Measurements from ENCODE around the gene DYSF.

Gene DYSF

DNA sequence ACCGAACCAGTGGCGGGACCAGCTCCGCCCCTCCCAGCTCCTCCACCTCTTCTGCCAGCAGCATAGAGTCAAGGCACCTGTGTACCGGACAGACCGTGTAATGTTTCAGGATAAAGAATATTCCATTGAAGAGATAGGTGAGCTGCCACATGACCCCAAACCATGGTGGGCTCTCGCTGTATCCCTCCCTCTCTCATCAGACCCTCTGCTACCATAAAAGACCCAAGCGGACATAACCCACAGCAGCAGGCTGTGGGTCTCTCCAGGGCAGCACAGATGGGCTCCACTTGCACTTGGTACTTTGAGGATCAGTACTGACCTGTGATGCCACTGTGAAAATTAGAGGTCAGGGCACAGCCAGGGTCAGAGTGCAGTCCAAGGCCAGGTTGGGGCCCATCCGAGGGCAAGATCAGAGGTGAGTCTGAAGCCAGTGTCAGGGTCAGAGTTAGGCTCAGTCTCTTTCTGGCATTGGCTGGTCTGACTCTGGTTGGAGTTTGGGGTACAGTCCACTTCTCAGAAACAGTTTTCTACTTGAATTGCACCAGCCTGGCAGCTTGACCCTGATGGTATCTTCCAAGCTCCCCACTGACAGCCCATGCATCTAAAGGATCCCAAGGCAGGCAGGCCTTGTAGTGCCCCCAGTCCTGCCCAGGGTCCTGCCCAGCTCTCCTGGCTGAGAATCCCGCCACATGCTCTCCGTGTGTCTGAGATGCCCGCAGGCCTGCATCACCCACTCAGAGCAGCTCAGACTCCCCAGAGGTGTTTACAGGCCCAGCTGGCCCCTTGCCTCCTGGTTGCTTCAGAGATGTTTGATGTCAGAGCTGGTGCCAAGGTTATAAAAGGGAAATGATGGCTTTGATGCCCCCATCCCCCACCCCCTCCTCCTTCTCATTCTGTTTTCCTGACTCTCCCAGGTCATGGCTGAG, 212.1 kb downstream of the DYSF start:
- DNase-seq: no peak

DNA sequence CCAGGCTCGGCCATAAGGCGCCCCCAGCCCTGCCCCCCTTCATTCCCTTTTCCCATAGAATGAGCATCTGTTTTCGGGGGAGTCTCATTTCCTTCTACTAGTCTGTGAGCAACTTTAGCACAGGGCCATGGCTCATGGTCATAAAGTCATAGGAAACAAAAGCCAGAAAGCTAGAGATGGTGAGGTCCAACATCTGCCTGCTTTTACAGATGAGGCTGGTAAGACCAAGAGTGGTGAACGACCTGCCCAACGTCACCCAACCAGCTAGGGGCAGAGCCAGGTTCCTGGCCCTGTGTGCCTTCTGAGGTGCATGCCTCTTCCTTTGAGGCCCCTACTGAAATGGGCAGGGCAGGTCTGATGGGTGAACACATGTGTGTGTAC, 212.7 kb downstream of the DYSF start:
- no peak for DNase-seq

DNA sequence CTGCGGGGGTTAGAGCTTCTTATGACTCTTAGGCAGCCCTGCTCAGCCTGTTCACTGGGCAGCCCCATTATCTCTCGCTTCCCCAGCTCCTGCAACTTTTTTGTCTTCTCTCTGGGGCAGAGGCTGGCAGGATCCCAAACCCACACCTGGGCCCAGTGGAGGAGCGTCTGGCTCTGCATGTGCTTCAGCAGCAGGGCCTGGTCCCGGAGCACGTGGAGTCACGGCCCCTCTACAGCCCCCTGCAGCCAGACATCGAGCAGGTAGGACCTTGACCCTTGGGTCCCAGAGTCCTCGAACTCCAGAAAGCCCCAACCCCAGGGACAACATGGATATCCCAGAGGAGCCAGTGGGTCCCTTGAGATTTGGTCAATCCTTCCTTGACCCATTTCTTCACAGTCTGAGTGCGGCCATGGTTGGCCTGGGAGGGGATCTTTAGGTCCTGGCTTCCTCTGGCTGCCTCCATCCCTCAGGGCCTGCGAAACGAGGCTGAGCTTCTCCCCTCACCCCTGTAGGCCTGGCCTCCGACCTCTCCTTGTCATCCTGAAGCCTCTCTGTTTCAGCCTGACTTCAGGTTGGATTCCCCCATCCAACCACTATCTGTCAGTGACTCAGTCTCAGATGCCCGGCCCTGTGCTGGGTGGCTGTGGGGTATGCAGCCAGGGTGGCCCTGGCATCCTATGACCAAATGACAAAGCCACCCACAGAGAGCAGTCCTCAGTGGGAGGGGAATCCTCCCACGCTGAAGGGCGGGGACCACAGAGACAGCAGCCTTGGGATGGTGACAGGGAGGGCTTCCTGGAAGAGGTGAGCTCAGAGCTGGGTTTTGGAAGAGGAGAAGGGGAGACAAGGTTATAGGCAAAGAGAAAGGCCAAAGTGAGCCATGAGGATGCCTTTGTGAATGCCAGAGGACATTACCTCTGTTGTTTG, 214.2 kb downstream of the DYSF start:
- DNase-seq: no peak

DNA sequence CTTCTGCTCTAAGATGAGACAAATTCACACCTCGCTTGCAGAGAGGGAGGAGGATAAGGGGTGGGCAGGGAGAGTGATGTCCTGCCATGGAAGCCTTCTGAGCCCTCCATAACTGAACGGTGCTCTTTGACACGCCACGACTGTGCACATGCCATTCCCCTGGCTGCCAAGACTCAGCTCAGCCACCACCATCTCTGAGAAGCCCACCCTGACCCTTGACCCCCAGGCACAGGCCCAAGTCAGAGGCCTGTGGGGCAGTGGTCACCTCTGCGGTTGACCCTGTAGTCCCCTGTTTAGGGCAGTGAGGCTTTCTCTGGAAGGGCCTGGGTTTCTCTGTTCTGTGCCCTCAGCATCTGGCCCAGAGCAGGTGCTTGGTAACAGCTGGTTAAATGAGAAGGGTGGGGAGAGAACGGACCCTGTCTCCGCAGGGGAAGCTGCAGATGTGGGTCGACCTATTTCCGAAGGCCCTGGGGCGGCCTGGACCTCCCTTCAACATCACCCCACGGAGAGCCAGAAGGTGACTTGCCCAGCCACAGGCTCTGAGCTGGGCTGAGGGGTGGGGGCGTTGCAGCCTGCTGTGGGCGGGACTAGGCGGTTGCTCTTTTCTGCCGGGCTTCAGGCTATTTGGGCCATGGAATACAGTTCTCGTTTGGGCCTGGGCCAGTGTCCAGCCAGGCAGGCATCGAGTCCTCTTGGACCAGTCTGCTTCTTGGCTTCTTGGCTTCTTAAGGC, 215.1 kb downstream of the DYSF start:
- no peak for DNase-seq

DNA sequence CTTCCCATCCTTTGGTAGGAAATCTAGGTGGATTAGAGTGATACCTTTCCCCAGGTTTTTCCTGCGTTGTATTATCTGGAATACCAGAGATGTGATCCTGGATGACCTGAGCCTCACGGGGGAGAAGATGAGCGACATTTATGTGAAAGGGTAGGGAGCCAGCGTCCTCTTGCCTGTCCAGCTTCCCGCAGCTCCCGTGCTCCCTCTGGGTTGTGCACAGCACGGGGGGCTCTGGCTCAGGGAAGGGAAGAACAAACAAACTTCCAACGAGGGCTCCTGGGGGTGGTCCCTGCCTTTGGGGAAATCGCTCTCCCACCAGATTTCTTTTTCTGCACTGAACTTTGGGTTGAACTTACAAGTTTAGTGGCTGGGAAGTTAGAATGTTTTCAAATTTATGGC, 215.7 kb downstream of the DYSF start:
- no peak for DNase-seq

DNA sequence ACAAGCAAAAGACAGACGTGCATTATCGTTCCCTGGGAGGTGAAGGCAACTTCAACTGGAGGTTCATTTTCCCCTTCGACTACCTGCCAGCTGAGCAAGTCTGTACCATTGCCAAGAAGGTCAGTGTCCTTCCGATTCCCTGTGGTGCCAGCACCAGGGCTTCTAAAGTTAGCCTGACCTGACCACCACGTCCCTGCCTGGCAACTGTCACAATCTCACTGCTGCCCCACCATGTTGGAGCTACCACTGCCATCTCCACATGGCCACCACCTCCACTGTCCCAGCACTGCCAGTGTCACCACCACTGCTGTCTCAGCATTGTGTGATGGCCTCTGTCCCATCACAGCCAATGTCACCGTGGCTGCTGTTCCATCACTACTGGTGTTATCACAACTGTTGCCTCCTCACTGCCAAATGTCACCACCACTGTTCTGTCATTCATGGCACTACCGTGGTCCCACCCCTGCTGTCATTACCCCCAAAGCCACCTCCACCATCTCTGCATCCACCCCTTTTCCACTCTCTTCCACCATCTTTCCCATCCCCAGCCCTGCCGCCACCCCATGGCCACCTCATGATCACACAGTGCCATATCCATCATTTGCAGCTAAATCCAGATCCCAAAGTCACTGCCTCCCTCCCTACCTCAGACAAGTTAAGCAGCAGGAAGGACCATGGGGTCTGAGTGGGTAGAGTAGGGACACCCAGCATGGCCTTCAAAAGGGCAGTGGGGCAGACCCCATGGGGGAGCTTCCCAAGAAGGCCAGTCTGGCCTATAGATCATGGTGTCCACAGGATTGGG, 216.5 kb downstream of the DYSF start:
- no peak for DNase-seq

DNA sequence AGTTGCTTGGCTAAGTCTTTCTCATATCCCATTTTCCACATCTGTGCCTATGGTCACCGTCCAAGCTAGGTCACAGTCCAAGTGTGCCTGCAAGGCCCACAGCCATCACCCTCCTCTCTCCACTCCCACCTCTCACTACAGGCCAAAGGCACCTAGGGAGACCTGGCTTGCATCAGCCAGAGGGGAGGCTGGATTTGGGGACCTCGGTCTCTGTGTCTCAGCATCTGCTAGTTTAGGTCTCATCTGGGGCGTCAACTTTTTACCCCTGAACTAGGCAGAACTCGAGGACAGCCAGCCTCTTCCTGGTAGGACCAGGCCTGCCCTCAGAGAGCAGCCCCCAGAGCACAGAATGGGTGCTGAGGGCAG, 217.1 kb downstream of the DYSF start:
- no peak for DNase-seq

DNA sequence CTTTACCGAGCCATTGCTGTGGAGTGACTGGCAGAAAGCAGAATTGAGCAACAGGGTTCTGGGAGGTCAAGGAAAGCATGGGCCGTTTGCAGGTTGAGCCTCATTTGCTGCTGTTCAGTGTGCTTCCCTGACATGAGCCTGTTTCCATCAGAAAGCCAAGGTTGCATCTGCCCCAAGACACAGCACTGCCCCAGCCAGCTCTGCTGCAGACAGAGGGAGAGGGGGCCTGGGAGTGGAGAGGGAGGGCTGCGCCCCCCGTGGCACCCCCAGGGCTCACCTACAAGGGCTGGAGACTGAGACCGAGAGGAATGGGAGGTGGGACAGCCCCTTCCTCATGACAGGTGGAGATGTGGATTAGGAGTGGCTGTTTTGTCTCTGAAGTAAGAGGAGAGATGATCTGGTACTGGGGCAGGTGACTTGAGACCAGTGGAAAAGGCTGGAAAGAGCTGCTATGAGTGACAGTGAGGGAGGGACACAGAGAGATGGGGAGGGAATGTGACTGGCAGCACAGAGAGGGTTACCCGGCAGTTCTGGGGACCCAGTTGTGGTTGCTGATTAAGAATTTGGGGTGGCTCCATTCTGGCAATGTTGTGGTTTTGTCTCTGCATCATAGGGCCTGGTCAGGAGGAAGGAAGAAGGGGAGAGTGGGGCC, 218.0 kb downstream of the DYSF start:
- no peak for DNase-seq

DNA sequence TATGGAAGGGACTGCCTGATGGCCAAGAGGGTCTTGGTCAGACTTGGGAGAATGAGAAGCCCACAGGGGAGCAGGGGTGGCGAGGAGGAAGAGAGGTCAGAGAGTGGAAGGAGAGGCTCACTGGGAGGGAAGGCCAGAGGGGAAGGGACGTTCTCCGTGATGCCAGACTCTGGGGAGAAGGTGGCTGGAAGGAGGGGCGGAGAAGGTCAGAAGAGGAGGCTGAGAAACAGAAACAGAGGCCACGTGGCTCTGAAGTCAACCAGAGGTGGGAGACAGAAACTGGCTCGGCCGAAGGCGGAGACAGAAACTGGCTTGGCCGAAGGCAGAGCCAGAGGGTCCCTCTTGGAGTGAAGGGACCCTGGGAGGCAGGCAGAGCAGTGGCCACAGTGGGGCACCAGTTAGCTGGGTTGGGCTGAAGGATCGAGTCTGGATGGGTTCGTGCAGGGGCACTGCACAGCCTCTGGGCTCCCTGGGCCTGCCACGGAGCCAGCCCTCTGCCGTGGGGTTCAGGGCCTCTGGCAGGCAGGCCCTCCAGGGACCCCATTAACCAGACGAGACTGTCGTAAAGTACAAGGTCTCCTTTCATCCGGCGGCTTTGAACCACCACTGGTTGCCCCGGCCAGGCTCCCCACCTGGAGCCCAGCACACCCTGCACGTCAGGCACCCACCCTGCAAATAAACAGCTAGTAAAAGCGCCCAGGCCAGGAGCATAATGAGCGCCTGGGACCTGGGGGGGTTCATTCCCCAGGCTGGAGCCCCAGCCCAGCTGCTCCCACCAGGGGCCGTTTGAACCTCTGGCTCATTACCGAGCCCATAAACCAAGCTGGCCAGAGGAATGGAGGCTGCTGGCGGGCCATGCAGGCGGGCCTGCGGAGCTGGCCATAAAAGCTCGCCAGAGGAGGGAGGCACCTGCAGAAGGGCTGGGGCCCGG, 218.8 kb downstream of the DYSF start:
- DNase-seq: no peak

DNA sequence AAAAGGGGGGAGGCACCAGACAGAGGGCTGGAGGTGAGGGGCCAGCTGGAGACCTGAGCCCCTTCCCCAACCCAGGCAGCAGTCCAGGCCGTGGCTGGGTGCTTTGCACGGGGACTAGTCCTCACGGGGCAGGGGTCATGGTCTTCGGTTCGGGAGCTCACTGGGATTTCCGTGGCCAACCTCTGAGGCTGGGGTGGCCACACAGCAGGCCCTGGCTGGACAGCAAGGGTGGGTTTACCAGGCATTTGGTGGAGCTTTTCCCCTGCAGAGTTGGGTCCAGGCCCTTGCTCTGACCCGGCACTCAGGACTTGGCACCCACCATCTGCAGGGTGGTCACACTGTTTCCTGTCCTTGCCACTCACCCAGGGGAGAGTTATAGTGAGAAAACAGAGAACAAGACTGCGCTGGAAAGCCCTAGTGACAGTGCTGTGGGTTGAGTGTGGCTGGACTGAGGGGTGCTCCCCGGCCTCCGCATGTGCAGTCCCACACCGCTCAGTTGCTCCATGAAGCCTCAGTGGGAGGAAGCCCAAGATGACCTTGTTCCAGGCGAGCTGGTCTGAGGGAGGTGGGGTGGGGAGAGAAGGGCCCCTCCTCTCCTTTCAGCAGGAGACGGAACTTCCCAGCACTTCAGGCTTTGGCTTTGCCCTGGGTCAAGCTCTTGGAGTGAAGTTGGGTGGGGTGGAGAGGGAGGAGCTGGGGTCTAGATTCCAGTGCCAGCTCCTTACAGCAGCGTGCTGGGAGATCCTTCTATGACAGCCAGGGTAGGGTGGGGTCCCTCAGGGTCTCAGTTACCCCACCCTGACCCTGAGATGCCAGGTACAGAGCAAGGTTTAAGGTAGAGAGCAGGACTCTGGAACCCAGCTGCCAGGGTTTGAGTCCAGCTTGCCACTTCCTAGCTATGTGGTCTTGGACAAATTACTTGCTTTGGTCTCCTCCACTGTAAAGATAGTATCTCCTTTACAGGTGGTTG, 219.8 kb downstream of the DYSF start:
- no peak for DNase-seq

DNA sequence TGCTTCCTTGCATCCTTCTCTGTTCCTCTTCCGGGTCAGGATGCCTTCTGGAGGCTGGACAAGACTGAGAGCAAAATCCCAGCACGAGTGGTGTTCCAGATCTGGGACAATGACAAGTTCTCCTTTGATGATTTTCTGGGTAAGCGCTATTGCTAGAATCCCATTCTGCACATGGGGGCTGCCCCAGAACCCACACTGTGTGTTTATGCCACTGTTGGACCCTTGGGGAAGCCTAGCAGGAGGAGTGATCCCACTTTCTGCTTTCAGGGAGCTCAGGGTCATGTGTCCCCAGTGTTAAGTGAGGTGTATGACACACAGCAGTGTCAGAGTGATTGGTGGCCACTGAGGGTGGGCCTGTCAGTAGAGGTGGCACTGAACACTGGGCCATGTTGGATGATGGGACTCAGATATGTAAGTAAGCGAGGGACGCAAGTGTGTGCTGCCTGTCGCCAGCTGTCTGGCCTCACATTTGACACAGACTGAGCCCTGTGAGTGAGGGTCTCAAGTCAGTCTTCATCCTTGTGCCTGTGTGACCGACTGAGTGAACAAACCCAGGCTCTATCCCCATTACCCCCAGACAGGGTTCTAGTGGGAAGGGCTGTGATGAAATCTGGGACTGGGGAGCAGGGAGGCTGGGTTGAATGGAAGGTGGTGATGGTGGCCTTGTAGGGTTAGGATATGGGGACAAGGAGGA, 220.9 kb downstream of the DYSF start:
- no peak for DNase-seq

DNA sequence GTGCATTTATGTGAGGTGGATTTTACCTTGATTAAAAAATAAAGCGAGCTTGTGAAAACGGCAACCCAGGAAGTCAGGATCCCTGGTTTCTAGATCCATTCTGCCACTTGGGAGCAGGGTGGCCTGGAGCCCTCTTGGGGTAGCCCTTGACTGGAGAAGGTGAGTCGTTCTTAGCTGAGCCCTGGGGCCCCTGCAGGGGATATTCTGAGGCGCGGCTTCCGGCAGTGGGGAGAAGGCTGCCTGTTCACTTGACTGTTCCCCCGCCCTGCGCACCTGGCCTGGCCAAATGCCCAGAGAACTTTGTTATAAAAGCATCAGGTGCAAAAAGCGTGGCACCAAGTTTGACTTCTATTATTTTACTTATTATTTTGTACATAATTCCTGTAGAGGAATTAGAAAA, 221.9 kb downstream of the DYSF start:
- no peak for DNase-seq

DNA sequence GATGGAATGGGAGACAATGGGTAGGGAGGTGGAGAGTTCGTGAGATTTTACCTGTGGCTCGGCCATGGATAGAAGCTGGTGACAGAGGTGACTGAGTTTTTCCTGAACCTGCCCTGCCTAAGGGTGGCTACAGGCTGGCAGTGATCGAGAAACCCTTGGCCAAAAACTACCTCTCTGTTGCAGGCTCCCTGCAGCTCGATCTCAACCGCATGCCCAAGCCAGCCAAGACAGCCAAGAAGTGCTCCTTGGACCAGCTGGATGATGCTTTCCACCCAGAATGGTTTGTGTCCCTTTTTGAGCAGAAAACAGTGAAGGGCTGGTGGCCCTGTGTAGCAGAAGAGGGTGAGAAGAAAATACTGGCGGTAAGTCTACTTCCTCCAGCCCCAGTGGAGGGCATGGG, 225.5 kb downstream of the DYSF start:
- DNase-seq: no peak

DNA sequence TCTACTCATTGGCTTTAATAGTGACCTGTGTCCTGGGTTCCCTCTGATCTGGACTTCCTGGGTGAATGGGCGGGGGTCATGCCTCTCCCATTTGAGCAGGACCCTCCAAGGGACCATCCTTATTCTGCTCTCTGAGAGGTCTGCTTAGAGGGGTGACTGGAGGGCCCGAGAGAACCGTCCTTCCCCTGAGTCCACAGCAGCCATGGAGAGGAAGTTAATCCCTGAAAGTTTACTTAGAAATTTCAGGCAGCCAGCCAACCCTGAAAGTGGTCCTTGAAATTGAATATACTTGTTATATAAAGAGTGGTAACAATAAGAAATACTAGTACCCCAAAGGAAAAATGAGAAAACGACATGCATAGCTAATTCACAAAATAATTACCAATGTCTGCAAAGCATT, 226.1 kb downstream of the DYSF start:
- DNase-seq: no peak

DNA sequence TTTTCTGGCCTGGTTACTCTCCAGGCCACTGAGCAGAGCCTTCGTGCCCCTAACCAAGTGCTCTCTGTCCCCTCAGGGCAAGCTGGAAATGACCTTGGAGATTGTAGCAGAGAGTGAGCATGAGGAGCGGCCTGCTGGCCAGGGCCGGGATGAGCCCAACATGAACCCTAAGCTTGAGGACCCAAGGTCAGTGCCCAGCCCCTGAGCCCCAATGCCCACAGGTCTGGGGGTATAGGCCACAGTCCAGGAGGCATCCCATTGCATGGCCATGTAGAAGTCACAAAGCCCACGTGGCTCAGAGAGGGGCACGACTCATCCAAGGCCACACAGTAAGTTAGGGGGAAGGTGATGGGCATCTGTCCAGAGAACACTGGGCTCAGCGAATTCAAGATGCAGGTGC, 227.6 kb downstream of the DYSF start:
- DNase-seq: no peak

DNA sequence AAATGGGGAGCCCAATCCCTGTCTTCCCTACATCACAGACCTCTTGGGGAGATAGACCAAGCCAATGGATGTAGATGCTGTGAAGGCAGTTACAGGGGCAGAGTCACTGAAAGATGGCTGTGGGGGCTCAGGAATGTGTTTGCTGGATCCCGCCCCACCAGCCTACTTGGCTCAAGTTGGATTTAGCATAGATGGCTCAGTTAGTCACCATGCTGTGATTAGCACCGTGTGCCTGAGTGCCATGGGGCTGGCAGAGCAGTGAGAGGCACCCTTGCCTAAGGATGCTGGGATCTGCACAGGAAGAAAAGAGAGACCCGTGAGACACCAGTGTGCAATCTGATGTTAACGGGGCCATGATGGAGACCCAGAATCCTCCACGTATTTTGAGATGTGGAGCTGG, 228.3 kb downstream of the DYSF start:
- DNase-seq: no peak

DNA sequence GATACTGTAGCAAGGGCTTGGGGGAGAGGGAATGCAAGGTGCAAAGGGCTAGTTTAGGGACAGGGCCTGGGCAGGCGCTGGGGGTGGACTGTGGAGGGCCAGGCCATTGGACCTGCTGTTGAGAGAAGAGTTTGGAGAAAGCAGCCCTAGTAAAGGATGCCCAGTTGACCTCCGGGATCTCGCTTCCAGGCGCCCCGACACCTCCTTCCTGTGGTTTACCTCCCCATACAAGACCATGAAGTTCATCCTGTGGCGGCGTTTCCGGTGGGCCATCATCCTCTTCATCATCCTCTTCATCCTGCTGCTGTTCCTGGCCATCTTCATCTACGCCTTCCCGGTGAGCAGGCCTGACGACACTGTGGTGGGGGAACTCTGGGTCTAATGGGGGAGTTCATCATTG, 229.0 kb downstream of the DYSF start:
- DNase-seq: no peak

DNA sequence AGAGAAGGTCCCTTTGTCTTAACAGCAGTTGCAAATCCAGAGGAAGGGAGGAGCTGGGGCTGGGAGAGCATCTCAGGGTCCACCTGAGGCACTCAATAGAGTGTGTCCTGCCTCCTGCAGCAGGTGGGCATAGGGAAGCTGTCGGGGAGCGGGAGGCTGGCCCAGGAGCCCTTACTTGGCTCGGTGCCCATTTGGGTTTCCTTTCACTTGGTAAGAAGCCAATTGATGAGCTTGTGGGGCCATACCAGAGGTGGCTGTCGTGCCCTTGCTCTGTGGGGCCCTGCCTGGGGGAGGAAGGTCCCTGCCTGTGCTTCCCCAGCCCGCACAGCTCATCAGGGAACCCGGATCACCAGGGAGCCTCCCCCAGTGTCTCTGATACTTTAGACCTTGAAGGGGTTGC, 229.7 kb downstream of the DYSF start:
- DNase-seq: no peak

DNA sequence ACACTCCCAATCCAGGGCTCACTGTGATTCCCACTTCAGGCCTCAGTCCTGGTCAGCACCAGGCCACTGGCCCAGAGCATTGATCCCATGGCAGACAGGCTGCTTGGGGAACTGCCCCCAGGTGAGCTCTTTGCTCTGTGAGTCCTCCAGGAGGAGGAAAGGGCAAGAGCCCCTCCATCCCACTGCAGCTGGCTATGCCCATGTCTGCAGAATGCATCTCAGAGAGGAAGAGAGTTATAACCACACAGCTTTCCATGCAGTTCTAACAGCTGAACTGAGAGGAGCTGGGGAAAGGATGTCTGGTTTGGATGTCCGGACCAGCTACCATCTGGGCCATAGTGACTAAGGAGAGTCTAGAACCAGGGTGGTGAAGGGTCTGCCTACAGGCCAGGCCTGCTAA, 230.3 kb downstream of the DYSF start:
- DNase-seq: no peak
